NCI-H82 (cell line): ENCODE results near the gene PRPH.

Experiments used
- DNase-seq: peaks from one replicate; lab custom pipeline; 2025; lab: John Stamatoyannopoulos, UW

The PRPH gene

GRCh38 chr12:49346659-49347310 is 51.8 kb downstream of the PRPH start, which contains the start of gene DNAJC22:
TSS of gene DNAJC22 (plus strand) at chr12:49346888. CDS start at chr12:49348873, 1,985 bp downstream.
- DNase-seq, result peak; percentile 59

GRCh38 chr12:49347311-49348193 is 52.6 kb downstream of the PRPH start:
- DNase-seq, result peak; percentile 83
